Measurements from ENCODE around the gene FANCI. TPM values are rescaled to one million over a fixed set of nuclear protein-coding genes. Genes with fewer than 3 reads are reported as not detected.

FANCI gene
- total RNA-seq, 4 donors from 2014 or later, result 0.67 to 1.8 (median 1.5) TPM

DNA sequence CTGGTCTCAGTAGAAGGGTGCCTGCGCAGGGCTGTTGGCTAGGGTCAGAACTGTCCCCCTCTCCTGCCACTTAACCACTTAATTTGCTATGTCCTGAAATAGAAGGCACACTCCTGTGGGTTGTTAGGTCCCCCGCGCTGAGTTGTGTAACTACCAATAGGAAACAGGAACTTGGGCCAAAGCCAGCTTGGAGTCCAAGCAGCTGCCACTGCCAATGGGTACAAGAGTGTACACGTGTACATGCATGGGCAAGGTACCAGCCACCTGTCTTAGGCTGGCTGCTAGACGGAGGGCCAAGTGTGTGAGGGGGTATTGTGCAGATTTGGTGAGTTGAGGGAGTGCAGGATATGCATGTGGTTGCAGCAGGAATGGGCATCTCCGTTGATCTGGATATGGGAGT, 120.6 kb downstream of the FANCI start:
- H3K4me1 ChIP-seq, result peaks cover 6 to 18% of the 10 kb centered on the region in 2 donors
- no peaks in the 10 kb centered on the region for H3K9me3 ChIP-seq
- no peak overlapping the region for H3K4me3 ChIP-seq (replicated peaks in 1 of 3)
- H3K27me3 ChIP-seq, result peaks cover 57% of the 10 kb centered on the region
- H3K27ac ChIP-seq, result no peak overlapping the region
- H3K36me3 ChIP-seq, result no peaks in the 10 kb centered on the region
- 14 to 18% methylated on average over 5 to 6 of the region's 6 CpGs for WGBS, 2 donors
- TF ChIP-seq POLR2A (IDR thresholded peaks at IDR 0.05), result no peak
- TF ChIP-seq, protein P1, sequence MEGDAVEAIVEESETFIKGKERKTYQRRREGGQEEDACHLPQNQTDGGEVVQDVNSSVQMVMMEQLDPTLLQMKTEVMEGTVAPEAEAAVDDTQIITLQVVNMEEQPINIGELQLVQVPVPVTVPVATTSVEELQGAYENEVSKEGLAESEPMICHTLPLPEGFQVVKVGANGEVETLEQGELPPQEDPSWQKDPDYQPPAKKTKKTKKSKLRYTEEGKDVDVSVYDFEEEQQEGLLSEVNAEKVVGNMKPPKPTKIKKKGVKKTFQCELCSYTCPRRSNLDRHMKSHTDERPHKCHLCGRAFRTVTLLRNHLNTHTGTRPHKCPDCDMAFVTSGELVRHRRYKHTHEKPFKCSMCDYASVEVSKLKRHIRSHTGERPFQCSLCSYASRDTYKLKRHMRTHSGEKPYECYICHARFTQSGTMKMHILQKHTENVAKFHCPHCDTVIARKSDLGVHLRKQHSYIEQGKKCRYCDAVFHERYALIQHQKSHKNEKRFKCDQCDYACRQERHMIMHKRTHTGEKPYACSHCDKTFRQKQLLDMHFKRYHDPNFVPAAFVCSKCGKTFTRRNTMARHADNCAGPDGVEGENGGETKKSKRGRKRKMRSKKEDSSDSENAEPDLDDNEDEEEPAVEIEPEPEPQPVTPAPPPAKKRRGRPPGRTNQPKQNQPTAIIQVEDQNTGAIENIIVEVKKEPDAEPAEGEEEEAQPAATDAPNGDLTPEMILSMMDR (IDR thresholded peaks at IDR 0.05), result no peak
- DNase-seq, result no peak
- intact Hi-C loops (cut with DNase I), result loop anchor here (5.0 kb wide), 1 partner anchor 53 kb away; no protein-coding TSS in a partner anchor

DNA sequence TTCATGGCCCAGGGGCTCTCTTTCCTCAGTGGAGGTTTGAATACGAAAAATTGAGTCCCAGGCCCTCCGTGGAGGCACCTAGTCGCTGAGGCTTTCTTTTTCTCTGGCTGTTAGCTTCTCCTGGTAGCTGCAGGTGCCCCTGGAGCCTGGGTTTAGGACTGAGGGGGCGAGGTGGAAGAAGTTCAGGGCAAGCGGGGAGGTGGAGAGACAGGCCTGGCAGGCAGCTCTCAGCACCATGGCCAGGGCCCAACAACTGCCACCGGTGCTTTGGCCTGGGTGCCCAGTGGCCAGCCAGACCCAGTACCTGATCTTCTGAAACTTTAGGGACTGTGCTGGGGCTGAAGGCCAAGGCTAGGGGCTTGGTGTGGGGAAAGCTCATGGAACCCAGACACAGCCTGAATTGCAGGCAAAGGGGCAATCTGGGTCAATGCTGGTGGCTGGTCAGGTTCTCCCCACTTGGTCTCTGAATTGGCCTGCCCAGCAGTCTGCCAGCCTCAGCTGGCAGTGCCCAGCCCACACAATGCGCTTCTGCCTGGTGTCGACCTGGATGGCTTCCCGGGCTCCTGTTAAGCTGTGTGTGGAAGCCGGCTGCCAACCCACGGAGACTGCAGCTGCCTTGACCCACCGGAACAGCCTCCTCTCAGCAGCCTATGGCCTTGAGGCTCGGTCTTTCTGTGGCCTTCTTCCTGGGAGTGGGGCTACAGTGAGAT, 121.1 kb downstream of the FANCI start:
- Histone ChIP-seq H3K4me1 (peaks cover 6 to 16% of the 10 kb centered on the region in 2 donors), H3K9me3 (no peaks in the 10 kb centered on the region), H3K4me3 (replicated peaks in 1 of 3) (no peak overlapping the region), H3K36me3 (no peaks in the 10 kb centered on the region), H3K27ac (no peak overlapping the region), H3K27me3 (peaks cover 52% of the 10 kb centered on the region)
- intact Hi-C loops (cut with DNase I), result loop anchor here (5.0 kb wide), 1 partner anchor 52 kb away; no protein-coding TSS in a partner anchor
- no peak for DNase-seq
- TF ChIP-seq, protein P1 (IDR thresholded peaks at IDR 0.05), result no peak
- TF ChIP-seq POLR2A (IDR thresholded peaks at IDR 0.05), result no peak
- WGBS, 2 donors, result 12 to 38% methylated on average over 5 to 11 of the region's 13 CpGs

DNA sequence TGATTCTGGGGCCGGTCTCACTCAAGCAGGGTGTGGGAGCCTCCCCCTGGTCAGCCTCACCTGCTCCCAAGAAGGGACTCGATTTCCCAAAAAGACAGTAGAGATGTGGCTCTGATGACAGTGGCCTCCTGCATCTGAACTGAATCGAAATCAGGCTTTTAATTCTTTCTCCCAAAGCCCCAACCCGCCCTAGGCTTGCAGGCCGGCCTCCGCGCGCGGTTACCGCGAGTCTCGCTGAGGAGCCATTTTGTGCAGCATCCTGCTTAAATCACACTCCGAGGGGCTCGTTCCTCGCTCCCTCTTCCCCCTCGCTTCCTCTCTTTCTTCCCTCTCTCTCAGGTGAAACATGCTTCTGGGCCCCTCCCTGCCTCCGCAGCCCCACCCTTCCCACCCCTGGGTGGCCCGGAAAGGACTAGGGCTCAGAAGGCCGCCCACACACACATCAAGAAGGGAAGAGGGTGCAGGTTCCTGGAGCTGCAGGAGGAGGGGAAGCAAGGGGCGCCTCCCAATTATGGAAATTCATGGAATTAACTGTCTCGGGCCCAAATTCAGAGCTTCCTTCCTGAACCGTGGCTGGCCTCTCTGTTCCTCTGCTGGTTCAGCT, 121.8 kb downstream of the FANCI start:
- no peak for DNase-seq
- H3K36me3 ChIP-seq, result no peaks in the 10 kb centered on the region
- TF ChIP-seq, protein P1 (IDR thresholded peaks at IDR 0.05), result no peak
- no peak for TF ChIP-seq POLR2A (IDR thresholded peaks at IDR 0.05)
- no peak overlapping the region for H3K4me3 ChIP-seq (replicated peaks in 1 of 3)
- no peak overlapping the region for H3K27ac ChIP-seq
- peaks cover 49% of the 10 kb centered on the region for H3K27me3 ChIP-seq
- 10 to 13% methylated on average over 21 to 22 of the region's 22 CpGs for WGBS, 2 donors
- H3K4me1 ChIP-seq, result peaks cover 6 to 16% of the 10 kb centered on the region in 2 donors
- no peaks in the 10 kb centered on the region for H3K9me3 ChIP-seq
- intact Hi-C loops (cut with DNase I), result no loop called here

Small RNA genes within 50 kb of the gene (microRNA-seq; reads per million reads assigned to microRNA genes)
- gene MIR6766, result not detected

Small RNA genes within 50 kb of the gene (small RNA-seq; reads per million reads assigned to genes)
- gene MIR6766, result not detected

Other genes with a start within 250 kb of the FANCI start
- gene ABHD2, start 155.5 kb upstream of the FANCI start, total RNA-seq, result 10 to 100 TPM; 52.0 to 74.4 (median 66.2) TPM
- gene RLBP1, start 22.4 kb upstream of the FANCI start, total RNA-seq, result not detected
- 10 to 100 TPM; 31.2 to 78.8 (median 61.0) TPM for gene POLG, start 90.8 kb downstream of the FANCI start, total RNA-seq